HepG2 (cell line): Measurements from ENCODE around the gene TAF1D. TPM values are rescaled to one million over a fixed set of nuclear protein-coding genes. Genes with fewer than 3 reads are reported as not detected.
A peak's percentile ranks its signal among the peaks of the same experiment; 100 is the strongest.

Experiments used
- CBX1 ChIP-seq: IDR thresholded peaks from one replicate; pipeline ENCODE4 v1.6.1; 2016; ENCODE audit warnings: antibody characterized with exemption, low read depth
- EEA1 ChIP-seq: sonication (generic); formaldehyde crosslinking; IDR thresholded peaks from 2 replicates; pipeline ENCODE4 v1.5.1; 2020; ENCODE audit warnings: mild to moderate bottlenecking, missing genetic modification reagents, borderline replicate concordance
- HNF4A ChIP-seq: sonication (generic); formaldehyde crosslinking; IDR thresholded peaks from 2 replicates; pipeline ENCODE4 v1.4.0; 2020; ENCODE audit warnings: missing genetic modification reagents
- NCOA5 ChIP-seq: sonication (generic); formaldehyde crosslinking; IDR thresholded peaks from 2 replicates; pipeline ENCODE4 v1.4.0; 2020; ENCODE audit warnings: missing genetic modification reagents
- NFATC3 ChIP-seq: sonication (generic); formaldehyde crosslinking; IDR thresholded peaks from 2 replicates; pipeline ENCODE4 v1.5.1; 2020; ENCODE audit warnings: mild to moderate bottlenecking, missing genetic modification reagents
- NR3C1 ChIP-seq: sonication (generic); formaldehyde crosslinking; IDR thresholded peaks from 2 replicates; pipeline ENCODE4 v1.4.0; 2020; ENCODE audit warnings: missing genetic modification reagents
- PAF1 ChIP-seq: IDR thresholded peaks from 2 replicates; pipeline ENCODE4 v1.6.1; 2016; ENCODE audit warnings: missing genetic modification reagents, missing compliant biosample characterization
- PHF21A ChIP-seq: sonication (generic); formaldehyde crosslinking; IDR thresholded peaks from 2 replicates; pipeline ENCODE4 v1.5.0; 2020; ENCODE audit warnings: mild to moderate bottlenecking, missing genetic modification reagents
- SMAD1 ChIP-seq: sonication (generic); formaldehyde crosslinking; IDR thresholded peaks from 2 replicates; pipeline ENCODE4 v1.4.0; 2020; ENCODE audit warnings: missing genetic modification reagents, low read depth, mild to moderate bottlenecking, borderline replicate concordance
- TOPORS ChIP-seq: sonication (generic); formaldehyde crosslinking; IDR thresholded peaks from 2 replicates; pipeline ENCODE4 v1.8.0; 2023; ENCODE audit warnings: mild to moderate bottlenecking, missing genetic modification reagents
- ZBTB25 ChIP-seq: IDR thresholded peaks from 2 replicates; pipeline ENCODE4 v1.6.1; 2018; ENCODE audit warnings: missing genetic modification reagents
- ZFP37 ChIP-seq: sonication (generic); formaldehyde crosslinking; IDR thresholded peaks from 2 replicates; pipeline ENCODE4 v1.4.0; 2020; ENCODE audit warnings: missing genetic modification reagents, borderline replicate concordance
- ZFP91 ChIP-seq: sonication (generic); formaldehyde crosslinking; IDR thresholded peaks from 2 replicates; pipeline ENCODE4 v1.9.0; 2022; ENCODE audit warnings: missing genetic modification reagents, mild to moderate bottlenecking, borderline replicate concordance
- ZFYVE20 ChIP-seq: sonication (generic); formaldehyde crosslinking; IDR thresholded peaks from 2 replicates; pipeline ENCODE4 v1.8.0; 2023; ENCODE audit warnings: low read depth, mild to moderate bottlenecking, moderate library complexity, missing genetic modification reagents, borderline replicate concordance
- ZNF10 ChIP-seq: sonication (generic); formaldehyde crosslinking; IDR thresholded peaks from 2 replicates; pipeline ENCODE4 v1.4.0; 2020; ENCODE audit warnings: mild to moderate bottlenecking, low read depth, missing genetic modification reagents, borderline replicate concordance
- ZNF224 ChIP-seq: sonication (generic); formaldehyde crosslinking; IDR thresholded peaks from 2 replicates; pipeline ENCODE4 v1.5.0; 2020; ENCODE audit warnings: mild to moderate bottlenecking, missing genetic modification reagents
- ZNF235 ChIP-seq: sonication (generic); formaldehyde crosslinking; IDR thresholded peaks from 2 replicates; pipeline ENCODE4 v1.8.1; 2023; ENCODE audit warnings: mild to moderate bottlenecking, missing genetic modification reagents, borderline replicate concordance
- ZNF333 ChIP-seq: sonication (generic); formaldehyde crosslinking; IDR thresholded peaks from 2 replicates; pipeline ENCODE4 v1.4.0; 2020; ENCODE audit warnings: mild to moderate bottlenecking, missing genetic modification reagents, borderline replicate concordance
- ZNF335 ChIP-seq: sonication (generic); formaldehyde crosslinking; IDR thresholded peaks from 2 replicates; pipeline ENCODE4 v1.4.0; 2020; ENCODE audit warnings: missing genetic modification reagents
- ZNF549 ChIP-seq: sonication (generic); formaldehyde crosslinking; IDR thresholded peaks from 2 replicates; pipeline ENCODE4 v1.5.0; 2020; ENCODE audit warnings: missing genetic modification reagents
- ZNF556 ChIP-seq: sonication (generic); formaldehyde crosslinking; IDR thresholded peaks from 2 replicates; pipeline ENCODE4 v1.4.0; 2020; ENCODE audit warnings: mild to moderate bottlenecking, missing genetic modification reagents, borderline replicate concordance
- ZNF652 ChIP-seq: IDR thresholded peaks from 2 replicates; pipeline ENCODE4 v1.6.1; 2016; ENCODE audit warnings: low read depth, borderline replicate concordance
- ZNF724P ChIP-seq: sonication (generic); formaldehyde crosslinking; IDR thresholded peaks from 2 replicates; pipeline ENCODE4 v1.8.0; 2022; ENCODE audit warnings: missing genetic modification reagents, borderline replicate concordance
- ZNF772 ChIP-seq: sonication (generic); formaldehyde crosslinking; IDR thresholded peaks from 2 replicates; pipeline ENCODE4 v1.5.0; 2020; ENCODE audit warnings: mild to moderate bottlenecking, missing genetic modification reagents
- ZNF777 ChIP-seq: sonication (generic); formaldehyde crosslinking; IDR thresholded peaks from 2 replicates; pipeline ENCODE4 v1.4.0; 2020; ENCODE audit warnings: missing genetic modification reagents
- polyA plus RNA-seq, 8 experiments: library from polyadenylated mRNA; depleted of rRNA in 3 of 8; stranded (reverse) in 7 of 8; unstranded in 1 of 8; fragments of >200 nt; fragmentation: Illumina TruSeq in 4 of 8; extraction: Trizol in 4 of 8; gene quantifications; 2 replicates each; pipeline versions ENCODE4 v1.2.1 to v1.2.3, GENCODE V29; 2011 to 2016; ENCODE audit warnings: low read depth in 4 of 8, missing spikeins in 1 of 8, mixed read lengths in 1 of 8; ENCODE audit not compliant: insufficient read depth in 1 of 8
- total RNA-seq, 5 experiments: library from RNA; depleted of rRNA; stranded (reverse); fragments of >200 nt; fragmentation: Illumina TruSeq; extraction: Trizol; gene quantifications; 2 replicates each; pipeline ENCODE4 v1.2.3, GENCODE V29; 2016; ENCODE audit warnings: low read depth in 1 of 5
- TF ChIP-seq, protein P1 (sequence below): sonication (generic); formaldehyde crosslinking; IDR thresholded peaks from 2 replicates; pipeline ENCODE4 v1.8.0; 2022; ENCODE audit warnings: low read depth, missing genetic modification reagents
- TF ChIP-seq, protein P2 (sequence below): sonication (generic); formaldehyde crosslinking; IDR thresholded peaks from 2 replicates; pipeline ENCODE4 v1.8.1; 2023; ENCODE audit warnings: mild to moderate bottlenecking, moderate library complexity, missing genetic modification reagents

The TAF1D gene
- total and polyA plus RNA-seq, 2 of the 13 experiments (the other 11 are each of a cell fraction or from before 2014, with no cell fraction given), result 132 to 207 TPM

GRCh38 chr11:93773045-93773477, 31.8 kb upstream of the TAF1D start (continued):
- TF ChIP-seq SMAD1 (CRISPR knock-in tag) (no peak), ZNF772 (CRISPR knock-in tag) (peak; percentile 93), PHF21A (CRISPR knock-in tag) (no peak), PAF1 (CRISPR knock-in tag) (no peak), ZNF777 (CRISPR knock-in tag) (no peak), ZNF10 (CRISPR knock-in tag) (no peak), ZNF335 (CRISPR knock-in tag) (peak; percentile 61; the same call in 1 of the 2 replicates), EEA1 (CRISPR knock-in tag) (no peak), ZNF333 (CRISPR knock-in tag) (peak; percentile 81; the same call in 1 of the 2 replicates), NFATC3 (CRISPR knock-in tag) (no peak), ZNF652 (CRISPR knock-in tag) (peak; percentile 70; the same call in 1 of the 2 replicates), TOPORS (CRISPR knock-in tag) (no peak), ZNF556 (peak; percentile 85; the same call in 1 of the 2 replicates), ZFYVE20 (CRISPR knock-in tag) (no peak), CBX1 (no peak), ZFP91 (CRISPR knock-in tag) (peak; percentile 57), ZNF235 (CRISPR knock-in tag) (peak; percentile 93), ZBTB25 (CRISPR knock-in tag) (peak; percentile 81; the same call in 1 of the 2 replicates), ZFP37 (no peak), NR3C1 (no peak), ZNF724P (CRISPR knock-in tag) (no peak), HNF4A (CRISPR knock-in tag) (peak; percentile 63), ZNF224 (CRISPR knock-in tag) (no peak), ZNF549 (CRISPR knock-in tag) (no peak), NCOA5 (CRISPR knock-in tag) (no peak)
- TF ChIP-seq, protein P1, sequence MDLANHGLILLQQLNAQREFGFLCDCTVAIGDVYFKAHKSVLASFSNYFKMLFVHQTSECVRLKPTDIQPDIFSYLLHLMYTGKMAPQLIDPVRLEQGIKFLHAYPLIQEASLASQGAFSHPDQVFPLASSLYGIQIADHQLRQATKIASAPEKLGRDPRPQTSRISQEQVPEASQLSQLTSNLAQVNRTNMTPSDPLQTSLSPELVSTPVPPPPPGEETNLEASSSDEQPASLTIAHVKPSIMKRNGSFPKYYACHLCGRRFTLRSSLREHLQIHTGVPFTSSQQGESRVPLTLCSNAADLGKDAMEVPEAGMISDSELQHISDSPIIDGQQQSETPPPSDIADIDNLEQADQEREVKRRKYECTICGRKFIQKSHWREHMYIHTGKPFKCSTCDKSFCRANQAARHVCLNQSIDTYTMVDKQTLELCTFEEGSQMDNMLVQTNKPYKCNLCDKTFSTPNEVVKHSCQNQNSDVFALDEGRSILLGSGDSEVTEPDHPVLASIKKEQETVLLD (CRISPR knock-in tag), result no peak
- TF ChIP-seq, protein P2, sequence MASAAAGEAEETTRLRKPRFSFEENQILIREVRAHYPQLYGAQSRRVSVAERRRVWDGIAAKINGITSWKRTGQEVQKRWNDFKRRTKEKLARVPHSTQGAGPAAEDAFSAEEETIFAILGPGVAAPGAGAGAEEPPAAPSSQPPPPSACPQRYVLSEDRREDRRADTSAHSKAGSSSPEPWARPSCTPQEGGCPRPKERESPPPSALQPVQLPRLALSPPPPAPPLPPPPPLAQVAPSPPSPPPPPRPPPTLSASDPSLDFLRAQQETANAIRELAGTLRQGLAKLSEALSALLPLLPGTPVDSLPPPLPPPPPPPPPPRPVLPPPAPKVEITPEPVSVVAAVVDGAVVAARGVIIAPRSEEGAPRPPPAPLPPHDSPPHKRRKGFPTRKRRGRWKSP (CRISPR knock-in tag), result no peak
